HG03460 (cell line): ENCODE data around the gene MAFB.

Experiments used
- ATAC-seq: cut with Tn5 transposase; IDR thresholded peaks from one replicate; pipeline ENCODE4 v1.9.1; 2021; ENCODE audit not compliant: unreplicated experiment

Gene MAFB

GRCh38 chr20:40635971-40636370 is 53.1 kb downstream of the MAFB start:
- no peak for ATAC-seq
